ENCODE measurements around the gene SLX4.

SLX4 gene

DNA sequence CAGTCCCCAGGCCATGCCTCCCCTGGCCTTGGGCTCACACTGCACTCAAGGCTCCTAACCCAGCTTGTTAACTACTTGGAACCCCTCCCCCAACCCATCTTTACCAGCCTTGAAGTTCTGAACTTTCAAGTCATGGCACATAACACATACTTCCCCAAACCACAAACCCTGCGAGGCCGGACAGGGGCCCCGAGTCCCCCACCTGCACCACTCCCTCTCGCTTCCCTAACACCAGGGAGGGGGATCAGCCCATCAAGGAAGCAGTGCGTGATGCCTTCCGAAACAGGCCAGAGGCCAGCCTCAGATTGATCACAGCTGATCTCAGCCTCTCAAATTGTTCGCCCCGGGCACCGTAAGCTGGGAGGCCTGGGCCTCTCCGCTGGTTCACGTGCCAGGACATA lies 31.2 kb downstream of the SLX4 start:
- DNase-seq (ENCODE audit: low spot score): no peak

DNA sequence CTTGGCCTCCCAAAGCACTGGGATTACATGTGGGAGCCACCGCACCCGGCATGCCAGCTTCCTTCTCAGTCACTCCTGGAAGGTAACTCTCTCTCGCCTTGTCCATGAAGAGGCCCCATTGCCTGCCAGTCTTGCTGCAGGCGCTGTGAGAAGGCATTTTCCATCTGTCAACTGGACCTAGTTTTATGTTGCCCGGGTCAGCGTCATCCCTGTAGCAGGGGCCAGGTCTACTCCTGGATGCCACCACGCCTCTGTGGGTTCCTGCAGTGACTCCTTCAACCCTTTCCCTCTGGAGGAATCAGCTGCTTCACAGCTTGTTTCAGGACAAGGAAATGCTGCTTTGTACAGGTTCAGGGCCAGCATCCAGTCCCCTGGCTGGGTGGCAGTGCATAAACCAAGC lies 31.6 kb downstream of the SLX4 start:
- DNase-seq (ENCODE audit: low spot score): no peak

DNA sequence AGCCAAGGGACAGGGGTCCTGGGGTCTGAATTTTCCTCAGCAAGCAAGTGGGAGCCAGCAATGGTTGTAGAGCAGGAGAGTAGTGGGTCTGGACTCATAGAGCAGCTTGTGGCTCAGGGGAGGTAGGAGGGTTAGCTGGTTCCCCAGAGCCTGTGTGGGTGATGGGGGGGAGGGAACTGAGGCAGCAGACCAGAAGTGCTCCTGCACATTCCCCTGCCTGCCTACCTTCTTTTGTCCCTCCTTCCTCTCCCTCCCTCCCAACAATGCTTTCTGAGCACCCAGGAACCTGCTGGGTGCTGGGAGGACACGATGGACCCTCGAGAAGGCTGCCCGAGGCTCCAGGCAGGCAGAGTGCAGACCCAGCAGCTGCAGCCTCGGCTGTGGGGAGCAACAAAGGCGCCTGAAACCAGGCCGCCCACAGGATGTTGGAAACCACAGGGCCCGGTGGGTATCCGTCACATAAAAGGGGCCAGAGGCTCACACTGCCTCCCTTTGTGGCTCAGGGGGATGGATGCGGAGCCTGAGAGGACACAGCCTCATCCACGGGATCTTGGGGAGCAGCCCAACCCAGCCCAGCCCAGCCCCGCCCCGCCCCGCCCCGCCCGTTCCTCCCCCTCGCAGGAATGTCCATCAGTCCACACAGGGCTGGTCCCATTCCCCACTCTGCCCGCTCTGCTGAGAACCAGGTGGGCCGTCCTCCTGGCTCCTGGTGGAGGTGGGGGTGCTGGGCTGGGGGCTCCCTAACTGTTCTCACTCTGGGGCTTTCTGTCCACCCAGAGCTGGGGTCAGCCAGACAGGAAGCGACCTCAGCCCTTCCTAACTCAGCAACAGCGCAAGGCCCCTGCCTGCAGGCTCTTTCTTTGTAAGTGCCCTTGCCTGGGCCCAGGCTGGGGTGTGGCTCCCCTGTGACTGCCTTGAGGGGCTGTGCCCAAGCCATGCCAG lies 32.5 kb downstream of the SLX4 start:
- DNase-seq (ENCODE audit: low spot score): no peak

DNA sequence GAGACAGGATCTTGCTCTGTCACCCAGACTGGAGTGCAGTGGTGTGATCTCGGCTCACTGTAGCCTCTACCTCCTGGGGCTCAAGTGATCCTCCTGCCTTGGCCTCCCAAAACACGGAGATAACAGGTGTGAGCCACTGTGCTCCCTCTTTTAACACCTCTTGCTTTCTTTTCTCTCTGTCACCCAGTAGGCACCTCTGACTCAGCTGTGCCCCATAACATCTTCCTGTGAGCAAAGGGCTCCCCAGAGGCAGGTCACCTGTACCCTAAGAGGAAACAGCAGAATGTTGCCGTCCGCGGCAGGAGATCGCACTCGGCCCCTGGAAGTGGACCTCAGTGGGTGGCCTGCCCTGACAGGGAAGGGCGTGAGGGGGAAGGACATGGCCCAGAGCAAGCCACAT lies 33.3 kb downstream of the SLX4 start:
- DNase-seq (ENCODE audit: low spot score): no peak

DNA sequence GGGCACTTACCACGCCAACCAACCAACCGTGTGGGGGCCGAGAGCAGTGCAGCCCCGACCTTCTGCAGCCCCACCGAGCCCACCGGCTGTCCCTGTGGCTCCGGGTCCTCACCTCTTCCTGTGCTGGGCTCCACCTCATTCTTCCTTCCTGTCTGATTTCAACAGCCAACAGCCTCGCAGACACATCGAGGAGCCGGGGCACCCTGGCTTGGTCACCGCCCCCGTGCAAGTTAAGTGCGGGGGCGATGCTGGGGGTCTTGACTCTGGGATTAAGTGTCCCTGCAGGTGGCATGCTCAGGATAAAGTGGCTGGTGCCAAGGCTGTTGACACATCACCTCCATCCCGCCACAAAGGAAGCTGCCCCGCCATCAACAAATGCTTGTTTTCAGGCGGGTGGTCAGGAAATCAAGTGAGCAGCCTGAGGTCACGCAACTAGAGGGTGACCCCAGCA lies 34.1 kb downstream of the SLX4 start, which contains the start of gene NLRC3:
Gene NLRC3 (minus strand): TSS at position 102 of the 451 bp plus-strand sequence. CDS start 12,367 bp downstream, outside the sequence.
- no peak for DNase-seq (ENCODE audit: low spot score)

DNA sequence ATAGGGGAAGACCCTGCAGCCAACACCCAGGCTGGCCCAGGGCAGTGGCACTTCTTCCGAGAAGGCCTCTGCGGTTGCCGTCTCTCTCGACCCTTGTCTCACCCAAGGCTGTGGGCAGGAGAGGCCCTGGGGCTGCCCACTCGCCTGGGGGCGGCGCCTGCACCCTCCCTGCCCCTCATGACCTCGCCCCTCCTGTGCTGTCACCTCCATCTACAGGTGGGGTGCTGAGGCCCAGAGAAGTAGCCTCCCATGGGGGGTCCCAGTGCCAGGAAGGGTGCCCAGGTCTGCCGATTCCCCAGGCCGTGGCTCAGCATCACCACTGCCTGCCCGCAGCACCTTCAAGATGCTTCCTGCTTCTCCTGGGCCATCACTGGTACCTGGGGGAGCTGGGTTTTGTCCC lies 35.2 kb downstream of the SLX4 start:
- no peak for DNase-seq (ENCODE audit: low spot score)

DNA sequence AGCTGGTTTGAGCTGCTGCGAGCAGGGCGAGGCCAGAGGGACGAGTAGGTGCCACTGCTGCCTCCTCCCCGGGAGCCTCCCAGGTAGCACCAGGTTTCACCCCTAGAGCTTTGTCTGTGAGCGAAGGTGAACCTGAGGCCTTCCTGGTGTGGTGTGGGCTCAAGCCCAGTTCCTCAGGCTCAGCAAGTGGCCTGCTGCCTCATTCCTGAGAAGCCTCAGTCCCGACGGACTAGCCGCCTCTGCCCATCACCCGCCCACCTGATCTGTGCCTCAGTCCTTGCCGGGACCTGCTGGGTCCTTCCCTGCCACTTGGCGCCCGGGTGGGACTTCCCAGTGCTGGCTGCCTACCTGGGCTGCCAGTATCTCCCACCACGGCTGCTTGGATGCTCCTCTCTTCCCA lies 35.9 kb downstream of the SLX4 start:
- no peak for DNase-seq (ENCODE audit: low spot score)

DNA sequence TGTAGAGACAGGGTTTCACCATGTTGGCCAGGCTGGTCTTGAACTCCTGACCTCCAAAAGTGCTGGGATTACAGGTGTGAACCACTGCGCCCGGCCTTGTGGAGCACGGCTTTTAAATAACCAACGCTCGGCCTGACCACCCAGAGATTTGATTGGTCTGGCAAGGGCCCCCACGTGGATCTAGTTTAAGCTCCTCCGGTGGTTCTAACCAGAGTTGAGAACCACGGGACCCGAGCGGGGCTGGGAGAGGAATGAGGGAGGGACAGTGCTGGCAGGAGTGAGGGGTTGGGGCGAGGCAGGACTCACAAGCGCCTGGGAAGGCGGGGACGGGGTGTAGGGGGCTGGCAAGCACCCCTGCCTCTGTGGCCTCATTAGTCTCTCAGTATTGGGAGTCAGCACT lies 37.2 kb downstream of the SLX4 start:
- no peak for DNase-seq (ENCODE audit: low spot score)

DNA sequence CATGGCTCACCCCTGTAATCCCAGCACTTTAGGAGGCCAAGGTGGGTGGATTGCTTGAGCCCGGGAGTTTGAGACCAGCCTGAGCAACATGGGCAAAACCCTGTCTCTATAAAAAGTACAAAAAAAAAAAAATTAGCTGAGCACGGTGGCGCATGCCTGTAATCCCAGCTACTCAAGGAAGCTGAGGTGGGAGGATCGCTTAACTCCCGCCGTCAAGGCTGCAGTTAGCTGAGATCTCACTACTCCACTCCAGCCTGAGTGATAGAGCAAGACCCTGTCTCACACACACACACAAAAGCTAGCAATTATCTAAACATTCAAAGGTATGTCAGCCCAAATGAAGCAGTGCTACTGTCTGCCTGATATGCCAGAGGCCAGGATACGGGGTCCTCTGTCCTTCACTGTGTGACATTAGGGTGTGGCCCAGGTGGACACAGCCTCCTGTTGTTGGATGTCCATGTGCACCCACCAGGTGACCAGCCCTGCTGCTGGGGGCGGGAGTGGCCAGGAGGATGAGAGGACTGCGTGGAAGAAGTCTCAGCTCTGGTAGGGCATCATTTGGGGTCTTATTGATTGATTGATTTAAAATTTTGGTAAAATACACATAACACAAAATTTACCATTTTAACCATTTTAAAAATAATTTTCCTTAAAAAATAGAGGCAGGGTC lies 38.1 kb downstream of the SLX4 start:
- no peak for DNase-seq (ENCODE audit: low spot score)

DNA sequence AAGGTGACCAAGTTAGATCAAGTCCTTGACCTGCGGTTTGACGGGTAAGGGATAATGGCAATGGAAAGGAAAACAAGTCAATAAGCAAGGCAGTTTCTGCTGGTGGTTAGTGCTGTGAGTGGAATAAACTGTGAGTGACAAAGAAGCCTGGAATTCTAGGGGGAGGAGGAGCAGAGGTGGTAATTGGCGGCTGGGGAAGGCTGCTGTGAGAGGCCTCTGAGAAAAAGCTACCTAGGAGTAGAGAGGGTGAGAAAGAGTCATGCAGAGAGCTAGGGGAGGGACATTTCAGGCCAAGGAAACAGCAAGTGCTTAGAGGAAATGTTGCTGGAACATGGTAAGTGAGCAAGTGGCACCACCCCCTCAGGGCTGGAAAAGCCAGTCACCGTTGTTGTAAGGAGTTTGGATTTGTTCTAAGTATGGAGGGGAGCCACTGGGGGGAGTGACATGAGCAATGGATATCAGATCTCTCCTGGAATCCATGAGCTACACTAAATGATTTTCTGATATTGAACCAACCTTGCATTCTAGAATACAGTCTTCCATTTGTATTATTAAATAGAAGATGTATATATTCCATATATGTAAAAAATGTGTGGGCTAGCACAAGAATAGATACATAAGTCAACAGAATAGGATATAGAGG lies 40.9 kb downstream of the SLX4 start:
- no peak for DNase-seq (ENCODE audit: low spot score)

DNA sequence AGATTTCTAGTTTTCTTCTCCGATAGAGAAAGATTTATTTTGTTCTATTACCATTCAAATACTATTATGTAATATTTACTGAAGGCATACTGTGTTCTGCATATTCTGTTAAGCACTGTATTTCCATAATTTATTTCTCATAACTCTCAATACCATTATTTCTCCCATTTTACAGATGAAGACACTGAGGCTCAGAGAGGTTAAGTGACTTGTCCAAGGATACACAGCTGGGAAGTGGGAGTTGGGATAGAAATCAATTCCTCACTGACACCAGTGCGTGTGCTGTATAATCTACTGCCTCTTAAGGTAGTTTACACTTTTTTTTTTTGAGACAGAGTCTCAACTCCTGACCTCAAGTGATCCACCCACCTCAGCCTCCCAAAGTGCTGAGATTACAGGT lies 41.6 kb downstream of the SLX4 start:
- DNase-seq (ENCODE audit: low spot score): no peak

DNA sequence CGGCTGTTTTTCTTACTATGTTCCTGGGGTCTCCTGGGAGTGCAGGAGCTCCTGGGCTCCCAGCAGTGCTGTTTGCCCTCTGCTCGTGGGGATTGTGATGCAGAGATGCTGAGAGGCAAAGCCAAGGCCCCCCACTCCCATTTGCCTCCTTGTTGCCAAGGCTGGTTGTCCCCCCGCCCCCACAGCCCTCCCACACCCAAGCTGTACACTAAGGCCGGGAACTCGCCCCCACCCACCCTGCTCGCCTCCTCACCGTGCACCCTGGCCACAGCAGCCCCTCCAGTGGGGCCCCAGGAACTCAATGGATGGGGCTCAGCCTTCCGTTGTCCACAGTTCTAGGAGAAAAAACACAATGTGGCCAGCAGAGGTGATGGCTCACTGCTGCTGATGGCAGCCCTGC lies 44.4 kb downstream of the SLX4 start:
- no peak for DNase-seq (ENCODE audit: low spot score)

DNA sequence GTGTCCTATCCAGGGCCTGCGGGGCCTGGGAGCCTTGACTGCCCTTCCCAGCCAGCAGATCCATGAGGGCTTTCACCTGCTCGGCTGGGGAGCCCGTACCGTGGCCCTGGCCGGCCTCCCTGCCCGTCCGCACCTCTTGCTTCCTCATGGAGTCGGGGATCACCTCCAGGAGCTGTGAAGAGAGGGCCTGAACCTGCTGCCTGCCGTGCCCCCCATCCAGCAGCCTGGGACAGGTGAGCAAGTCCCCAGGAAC lies 46.6 kb downstream of the SLX4 start:
- no peak for DNase-seq (ENCODE audit: low spot score)

DNA sequence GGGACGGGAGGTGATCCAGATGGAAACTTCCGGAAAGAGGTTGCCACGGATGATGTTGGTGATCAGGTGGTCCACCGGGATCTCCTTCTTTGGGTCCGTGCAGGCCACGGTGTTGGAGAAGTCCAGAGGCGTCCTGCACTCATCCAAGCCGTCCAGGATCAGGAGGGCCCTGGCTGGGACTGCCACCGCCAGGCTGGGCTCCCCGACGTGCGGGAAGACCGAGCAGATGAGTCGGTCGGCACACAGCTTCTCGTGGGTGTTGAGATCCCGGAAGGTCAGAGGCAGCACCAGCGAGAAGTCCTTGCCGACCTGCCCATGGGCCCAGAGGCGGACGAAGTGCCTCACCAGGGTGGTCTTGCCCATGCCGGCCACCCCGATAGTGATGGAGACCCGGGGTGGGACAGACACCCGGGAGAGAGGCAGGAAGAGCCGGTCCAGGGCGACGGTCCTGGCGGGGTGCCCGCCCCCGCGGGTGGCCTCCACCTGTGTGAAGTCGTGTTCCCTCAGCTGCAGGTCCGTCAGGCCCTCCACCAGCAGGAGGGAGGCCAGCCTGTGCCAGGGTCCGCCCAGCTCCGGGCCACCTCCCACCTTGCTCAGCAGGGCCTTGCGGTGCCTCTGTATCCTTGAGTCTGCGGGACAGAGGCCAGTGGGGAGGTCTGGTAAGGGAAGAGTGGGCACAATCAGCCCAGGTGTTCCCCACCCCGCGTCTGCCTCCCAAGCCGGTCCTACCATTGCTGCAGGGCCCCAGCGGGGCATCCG lies 47.1 kb downstream of the SLX4 start:
- no peak for DNase-seq (ENCODE audit: low spot score)

DNA sequence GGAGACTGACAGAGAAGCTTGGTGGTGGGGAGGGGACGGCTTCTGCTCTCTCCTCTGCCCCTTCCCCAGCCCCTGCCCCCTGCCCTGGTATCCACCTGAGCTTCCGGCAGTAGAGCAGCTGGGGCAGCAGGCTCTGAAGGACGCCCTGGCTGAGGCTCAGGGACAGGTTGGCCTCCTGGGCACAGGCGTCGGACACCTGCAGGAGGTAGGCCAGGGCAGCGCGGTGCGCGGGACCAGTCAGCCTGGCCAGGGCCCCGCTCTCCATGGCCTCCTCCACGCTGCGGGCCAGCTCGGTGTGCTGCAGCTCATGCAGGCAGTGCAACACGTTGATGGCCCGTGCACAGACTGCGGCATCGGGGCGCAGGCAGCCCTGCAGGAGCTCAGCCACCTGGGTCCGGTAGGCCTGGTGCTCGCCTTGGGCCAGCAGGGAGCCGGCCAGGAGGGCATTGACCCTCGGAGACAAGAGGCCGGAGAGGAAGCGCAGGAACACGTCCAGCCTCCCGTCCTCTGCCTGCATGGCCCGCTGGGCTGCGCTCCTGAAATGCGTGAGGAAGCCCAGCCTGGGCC lies 48.4 kb downstream of the SLX4 start:
- DNase-seq (ENCODE audit: low spot score): no peak

DNA sequence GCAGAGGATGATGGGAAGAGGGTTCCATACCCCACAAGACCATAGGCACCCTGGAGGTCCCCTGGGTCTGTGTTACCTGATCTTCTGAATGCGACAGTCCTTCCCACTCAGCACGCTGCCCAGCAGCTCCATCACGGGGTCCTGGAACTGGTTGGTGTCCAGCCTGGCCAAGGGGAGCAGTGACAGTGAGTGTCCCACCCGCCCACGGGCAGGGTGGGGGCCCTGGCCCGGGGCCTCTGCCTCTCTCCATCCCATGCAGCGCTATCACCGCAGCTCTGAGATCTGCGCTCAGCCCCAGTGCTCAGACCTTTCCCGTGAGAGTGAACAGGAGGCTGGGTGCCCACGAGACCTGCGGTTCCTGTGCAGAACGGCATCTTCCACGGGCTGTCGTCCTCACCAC lies 49.8 kb downstream of the SLX4 start:
- DNase-seq (ENCODE audit: low spot score): no peak

DNA sequence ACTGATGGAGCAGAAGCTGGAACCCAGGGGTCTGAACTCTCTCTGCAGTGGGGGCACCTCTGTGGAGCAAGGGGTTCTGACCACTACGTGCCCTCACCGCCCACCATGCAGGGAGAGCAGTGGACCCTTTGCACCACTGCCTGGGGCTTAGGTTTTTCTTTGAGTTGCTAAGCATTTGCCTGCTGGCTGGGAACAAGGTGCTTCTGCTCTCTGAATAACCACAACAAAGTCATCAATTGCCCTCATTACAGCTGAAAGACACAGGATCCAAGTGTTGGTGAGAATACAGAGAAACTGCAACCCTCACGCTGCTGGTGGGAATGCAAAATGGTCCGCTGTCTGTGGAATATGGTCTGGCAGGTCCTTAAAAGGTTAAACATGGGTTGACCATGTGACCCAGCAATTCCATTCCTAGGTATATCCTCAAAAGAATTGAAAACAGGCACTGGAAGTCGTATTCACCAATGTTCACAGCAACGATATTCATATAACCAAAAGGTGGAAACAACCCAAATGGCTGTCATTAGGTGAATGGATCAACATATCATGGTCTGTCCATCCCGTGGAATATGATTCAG lies 57.0 kb downstream of the SLX4 start:
- DNase-seq (ENCODE audit: low spot score): no peak

DNA sequence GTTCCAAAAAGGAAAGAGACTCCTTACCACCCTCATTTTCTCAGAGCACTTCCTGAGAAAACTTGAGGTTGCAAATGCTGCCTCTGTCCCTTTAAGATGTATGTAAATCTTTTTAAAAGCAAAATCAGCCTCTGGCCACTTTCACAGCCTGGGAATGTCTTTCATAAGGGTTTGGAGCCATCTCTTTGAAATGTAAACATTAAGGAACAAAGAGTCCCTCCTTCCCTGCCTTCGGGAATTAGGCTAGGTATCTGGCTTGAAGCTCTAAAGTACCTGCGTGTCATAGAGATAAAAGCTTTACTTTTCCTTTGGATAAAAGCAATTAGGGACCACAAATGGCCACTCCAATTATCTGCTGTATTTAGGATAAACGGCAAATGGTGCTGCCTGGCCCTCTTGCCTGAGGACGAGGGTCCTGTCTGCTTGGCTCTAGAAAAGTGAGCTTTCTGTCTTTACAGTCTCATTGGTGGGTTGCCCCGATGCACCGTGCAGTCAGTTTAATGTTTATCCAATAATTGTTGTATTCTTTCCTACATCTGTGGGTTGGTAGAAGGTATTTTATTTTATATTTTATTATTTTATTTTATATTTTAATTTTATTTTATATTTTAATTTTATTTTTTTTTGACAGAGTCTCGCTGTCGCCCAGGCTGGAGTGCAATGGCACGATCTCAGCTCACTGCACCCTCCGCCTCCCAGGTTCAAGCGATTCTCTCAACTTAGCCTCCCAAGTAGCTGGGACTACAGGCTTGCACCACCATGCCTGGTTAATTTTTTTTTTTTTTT lies 58.1 kb downstream of the SLX4 start:
- no peak for DNase-seq (ENCODE audit: low spot score)

DNA sequence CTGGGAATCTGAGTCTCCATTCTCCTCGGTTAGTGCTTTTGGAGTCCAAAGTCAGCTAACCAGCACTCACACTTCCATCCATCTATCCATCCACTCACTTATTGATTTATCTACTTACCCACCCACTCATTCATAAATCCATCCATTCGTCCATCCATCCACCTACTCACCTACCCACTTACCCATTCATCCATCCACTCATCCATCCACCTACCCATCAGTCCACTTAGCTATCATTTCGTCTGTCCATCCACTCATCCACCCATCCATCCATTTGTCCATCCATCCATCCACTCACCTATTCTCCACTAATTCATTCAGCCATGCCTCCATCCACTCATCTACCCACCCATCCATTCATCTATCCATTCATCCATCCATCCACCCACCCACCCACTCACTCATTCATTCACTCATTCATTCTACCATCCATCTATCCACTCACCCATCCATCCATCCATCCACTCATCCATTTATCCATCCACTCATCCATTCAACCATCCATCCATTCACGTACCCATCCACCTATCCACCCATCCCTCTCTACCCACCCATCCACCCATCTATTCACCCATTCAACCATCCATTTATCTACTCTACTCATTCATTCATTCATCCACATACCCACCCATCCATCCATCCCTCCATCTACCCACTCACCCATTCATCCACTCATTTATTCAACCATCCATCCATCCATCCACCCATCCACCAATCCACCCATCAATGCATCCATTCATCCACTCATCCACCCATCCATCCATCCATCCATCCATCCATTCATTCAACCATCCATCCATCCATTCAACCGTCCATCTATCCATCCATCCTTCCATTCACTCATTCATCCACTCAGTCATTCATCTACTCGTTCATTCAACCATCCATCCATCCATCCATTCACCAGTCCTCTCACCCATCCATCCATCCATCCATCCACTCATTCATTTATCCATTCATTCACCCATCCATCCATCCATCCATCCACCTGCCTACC lies 60.3 kb downstream of the SLX4 start:
- no peak for DNase-seq (ENCODE audit: low spot score)

DNA sequence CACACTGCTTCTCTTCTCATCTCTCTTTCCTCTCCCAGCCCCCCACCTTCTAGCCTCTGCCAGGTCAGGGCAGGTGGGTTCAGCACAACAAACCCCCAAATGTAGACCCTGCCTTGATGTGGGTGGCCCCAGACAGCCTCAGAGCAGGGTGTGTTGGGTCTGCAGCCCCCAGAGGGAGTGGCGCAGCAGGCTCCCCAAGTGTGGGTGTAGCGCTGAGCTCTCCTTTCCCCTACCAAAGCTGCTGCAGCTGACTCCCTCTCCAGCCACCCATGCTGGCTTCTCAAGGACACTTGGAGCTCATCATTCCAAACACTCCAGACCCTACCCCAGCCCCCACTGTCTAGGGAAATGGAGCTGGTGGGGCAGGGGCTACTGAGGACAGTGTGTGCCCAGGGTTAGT lies 61.5 kb downstream of the SLX4 start:
- DNase-seq (ENCODE audit: low spot score): no peak

Data from Ammon's horn (tissue), 1 donor.